Stomach (tissue), 9 donors: ENCODE results near the gene RASSF5. TPM values are rescaled to one million over a fixed set of nuclear protein-coding genes. Genes with fewer than 3 reads are reported as not detected.

Experiments used
- DNase-seq, 2 donors: peaks; one replicate each; pipeline versions ENCODE4 v3.0.0 to v3.0.0-alpha.2; 2013 to 2019
- H3K27ac ChIP-seq, 5 donors: fragments of 200-600 bp in 4 of 5; sonication (generic) in 4 of 5; one replicate each; pipeline ENCODE4 v1.5.1; 2013 to 2019; ENCODE audit warnings: mild to moderate bottlenecking in 1 of 5, moderate library complexity in 1 of 5
- H3K27me3 ChIP-seq, 3 donors: fragments of 200-600 bp; sonication (generic); one replicate each; pipeline ENCODE4 v1.5.1; 2017 to 2019; ENCODE audit warnings: mixed run types in 1 of 3
- H3K36me3 ChIP-seq, 4 donors: fragments of 200-600 bp; sonication (generic); 1 replicate in 3 of 4; 2 replicates in 1 of 4; pipeline ENCODE4 v1.5.1; 2016 to 2019
- H3K4me1 ChIP-seq, 4 donors: fragments of 200-600 bp; sonication (generic); one replicate each; pipeline ENCODE4 v1.5.1; 2016 to 2019
- H3K4me3 ChIP-seq, 4 donors: fragments of 200-600 bp; sonication (generic) in 3 of 4; one replicate each; pipeline ENCODE4 v1.5.1; 2016 to 2019; ENCODE audit warnings: mild to moderate bottlenecking in 1 of 4
- H3K9me3 ChIP-seq, 4 donors: fragments of 200-600 bp; sonication (generic); one replicate each; pipeline ENCODE4 v1.5.1; 2016 to 2019
- EP300 ChIP-seq: sonication (generic); formaldehyde crosslinking; IDR thresholded peaks from one replicate; pipeline ENCODE4 v1.6.1; 2017; ENCODE audit warnings: antibody characterized with exemption
- POLR2A ChIP-seq, 4 donors: fragments of 450-650 bp; IDR thresholded peaks; one replicate each; pipeline ENCODE4 v1.6.1; 2016; ENCODE audit warnings: antibody characterized with exemption in 4 of 4, control low read depth in 2 of 4, mild to moderate bottlenecking in 1 of 4, moderate library complexity in 1 of 4
- POLR2AphosphoS5 ChIP-seq, 3 donors: sonication (generic); formaldehyde crosslinking; IDR thresholded peaks; one replicate each; pipeline ENCODE4 v1.6.1; 2016; ENCODE audit warnings: antibody characterized with exemption in 3 of 3
- WGBS, 5 donors: extraction: QIAGEN DNeasy Blood & Tissue Kit in 3 of 5; methylation state at CpG; one replicate each; pipeline versions ENCODE4 v1.1.5 to v1.1.7; 2013 to 2018; 5-methylcytosine and 5-hydroxymethylcytosine counted together
- intact Hi-C: fragments of 100-400 bp; cut with DNase I; formaldehyde crosslinking; loops from one replicate; pipeline ENCODE4 v1.15.1; 2023; ENCODE audit warnings: low total_unique reads
- polyA plus RNA-seq, 3 donors: library from polyadenylated mRNA; stranded (reverse); fragments of 200-250 nt; gene quantifications; one replicate each; pipeline ENCODE4 v1.2.3, GENCODE V29; 2013
- total RNA-seq, 5 donors: library from RNA; depleted of rRNA; stranded (reverse); fragments of >200 nt; gene quantifications; one replicate each; pipeline versions ENCODE4 v1.1.0 to v1.2.3, GENCODE V29; 2014 to 2016
- TF ChIP-seq, protein P1 (sequence below), 7 experiments: fragments of 450-650 bp in 4 of 7; fragments of 200-600 bp in 3 of 7; sonication (generic) in 3 of 7; IDR thresholded peaks; one replicate each; pipeline ENCODE4 v1.5.1; 2016 to 2019; ENCODE audit warnings: antibody characterized with exemption in 7 of 7, control low read depth in 2 of 7, mild to moderate bottlenecking in 1 of 7
- donor health status: healthy with polysubstance abuse.
- donor health status: Bipolar disorder and iron deficiency.
- donor health status: healthy.

Gene RASSF5
- total and polyA plus RNA-seq, 8 donors: 2.2 to 44.5 (median 7.5) TPM

GRCh38 chr1:206560007-206560716, 52.8 kb downstream of the RASSF5 start:
- Histone ChIP-seq H3K4me1 (peaks cover 62 to 100% (median 68%) of the 10 kb centered on the region in 4 donors), H3K9me3 (no peaks in the 10 kb centered on the region), H3K4me3 (peak overlapping the region; percentile 7 to 70 (median 60)), H3K27ac (peak overlapping the region; percentile 21 to 94 (median 85)), H3K27me3 (no peaks in the 10 kb centered on the region), H3K36me3 (peaks cover 3 to 10% (median 7%) of the 10 kb centered on the region in 4 donors)
- no peak for TF ChIP-seq POLR2A (IDR thresholded peaks at IDR 0.05)
- TF ChIP-seq EP300: no peak
- no peak for TF ChIP-seq POLR2AphosphoS5 (IDR thresholded peaks at IDR 0.05)
- TF ChIP-seq, protein P1, sequence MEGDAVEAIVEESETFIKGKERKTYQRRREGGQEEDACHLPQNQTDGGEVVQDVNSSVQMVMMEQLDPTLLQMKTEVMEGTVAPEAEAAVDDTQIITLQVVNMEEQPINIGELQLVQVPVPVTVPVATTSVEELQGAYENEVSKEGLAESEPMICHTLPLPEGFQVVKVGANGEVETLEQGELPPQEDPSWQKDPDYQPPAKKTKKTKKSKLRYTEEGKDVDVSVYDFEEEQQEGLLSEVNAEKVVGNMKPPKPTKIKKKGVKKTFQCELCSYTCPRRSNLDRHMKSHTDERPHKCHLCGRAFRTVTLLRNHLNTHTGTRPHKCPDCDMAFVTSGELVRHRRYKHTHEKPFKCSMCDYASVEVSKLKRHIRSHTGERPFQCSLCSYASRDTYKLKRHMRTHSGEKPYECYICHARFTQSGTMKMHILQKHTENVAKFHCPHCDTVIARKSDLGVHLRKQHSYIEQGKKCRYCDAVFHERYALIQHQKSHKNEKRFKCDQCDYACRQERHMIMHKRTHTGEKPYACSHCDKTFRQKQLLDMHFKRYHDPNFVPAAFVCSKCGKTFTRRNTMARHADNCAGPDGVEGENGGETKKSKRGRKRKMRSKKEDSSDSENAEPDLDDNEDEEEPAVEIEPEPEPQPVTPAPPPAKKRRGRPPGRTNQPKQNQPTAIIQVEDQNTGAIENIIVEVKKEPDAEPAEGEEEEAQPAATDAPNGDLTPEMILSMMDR (IDR thresholded peaks at IDR 0.05): no peak
- DNase-seq: peak; percentile 51 to 83
- intact Hi-C loops: no loop called here
- 47 to 58% (median 50%) methylated on average over 10 of the region's 10 CpGs for WGBS, 5 donors

GRCh38 chr1:206563367-206564207, 56.3 kb downstream of the RASSF5 start:
- H3K36me3 ChIP-seq: peaks cover 3 to 24% (median 7%) of the 10 kb centered on the region in 4 donors
- 57 to 96% (median 80%) methylated on average over 1 of the region's 1 CpG for WGBS, 5 donors

DNA sequence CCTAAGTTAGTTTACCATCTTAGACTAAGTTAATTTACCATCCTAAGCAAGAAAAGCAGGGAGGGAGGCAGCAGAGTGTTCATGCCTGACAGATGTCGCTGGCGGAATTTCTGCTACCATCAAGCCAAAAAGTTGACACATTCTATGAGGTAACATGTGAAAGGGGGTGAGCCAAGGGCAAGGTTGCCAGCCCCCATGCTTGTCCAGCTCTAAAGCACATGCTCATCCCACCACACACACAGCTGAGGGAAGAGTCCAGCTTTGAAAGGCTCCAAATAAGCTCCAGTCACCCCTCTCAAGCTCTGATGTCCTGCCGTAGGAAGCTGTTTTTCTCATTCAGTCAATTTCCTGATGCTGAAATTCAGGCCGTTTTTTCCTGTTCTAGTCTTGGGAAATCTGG, 58.7 kb downstream of the RASSF5 start:
- TF ChIP-seq POLR2AphosphoS5 (IDR thresholded peaks at IDR 0.05): no peak
- TF ChIP-seq, protein P1 (IDR thresholded peaks at IDR 0.05): no peak
- no peak for TF ChIP-seq EP300
- TF ChIP-seq POLR2A (IDR thresholded peaks at IDR 0.05): no peak
- no peak overlapping the region for H3K4me3 ChIP-seq
- no peaks in the 10 kb centered on the region for H3K9me3 ChIP-seq
- H3K36me3 ChIP-seq: peaks cover 3 to 28% (median 7%) of the 10 kb centered on the region in 4 donors
- WGBS, 5 donors: 76 to 87% (median 84%) methylated on average over 4 of the region's 4 CpGs
- peaks cover 8 to 81% (median 22%) of the 10 kb centered on the region in 4 donors for H3K4me1 ChIP-seq
- H3K27ac ChIP-seq: peak overlapping the region in 1 of 5 donors; percentile 14
- no peaks in the 10 kb centered on the region for H3K27me3 ChIP-seq
- intact Hi-C loops: no loop called here
- DNase-seq: no peak

More at GRCh38 chr1:206563367-206564207, 56.3 kb downstream of the RASSF5 start:
- Histone ChIP-seq H3K27me3 (no peaks in the 10 kb centered on the region), H3K27ac (peak overlapping the region in 2 of 5 donors; percentile 34), H3K9me3 (no peaks in the 10 kb centered on the region), H3K4me3 (no peak overlapping the region), H3K4me1 (peaks cover 30 to 100% (median 43%) of the 10 kb centered on the region in 4 donors)
- TF ChIP-seq, protein P1 (IDR thresholded peaks at IDR 0.05): no peak
- no peak for TF ChIP-seq POLR2A (IDR thresholded peaks at IDR 0.05)
- no peak for TF ChIP-seq POLR2AphosphoS5 (IDR thresholded peaks at IDR 0.05)
- TF ChIP-seq EP300: no peak
- intact Hi-C loops: no loop called here
- DNase-seq: no peak

GRCh38 chr1:206566999-206567398, 59.7 kb downstream of the RASSF5 start:
- Histone ChIP-seq H3K9me3 (no peaks in the 10 kb centered on the region), H3K27ac (no peak overlapping the region), H3K36me3 (peaks cover 3 to 32% (median 5%) of the 10 kb centered on the region in 4 donors), H3K27me3 (no peaks in the 10 kb centered on the region), H3K4me1 (peaks cover 6 to 71% (median 16%) of the 10 kb centered on the region in 4 donors), H3K4me3 (no peak overlapping the region)
- TF ChIP-seq POLR2AphosphoS5 (IDR thresholded peaks at IDR 0.05) (no peak), POLR2A (IDR thresholded peaks at IDR 0.05) (no peak), EP300 (no peak)
- TF ChIP-seq, protein P1 (IDR thresholded peaks at IDR 0.05): no peak
- intact Hi-C loops: no loop called here
- peak in 1 of 2 donors; percentile 52 for DNase-seq
- 70 to 90% (median 85%) methylated on average over 4 of the region's 4 CpGs for WGBS, 5 donors
